ENCODE data around the gene AMDHD2. TPM values are rescaled to one million over a fixed set of nuclear protein-coding genes. Genes with fewer than 3 reads are reported as not detected.

Gene AMDHD2
- total and polyA plus RNA-seq, 2 experiments from 2014 or later, result 20.2 to 68.1 TPM

GRCh38 chr16:2535625-2536013 is 15.4 kb downstream of the AMDHD2 start:
- no peak overlapping the region for H3K4me2 ChIP-seq
- no peak for TF ChIP-seq EZH2 (IDR thresholded peaks at IDR 0.05; ENCODE audit: low read depth, unreplicated experiment)
- TF ChIP-seq ZNF114 (CRISPR knock-in tag; IDR thresholded peaks at IDR 0.05), result no peak
- TF ChIP-seq CREB1 (CRISPR knock-in tag; IDR thresholded peaks at IDR 0.05; ENCODE audit: low read depth), result no peak
- TF ChIP-seq ZNF462 (CRISPR knock-in tag; IDR thresholded peaks at IDR 0.05), result no peak
- no peak for TF ChIP-seq ETS1 (IDR thresholded peaks at IDR 0.05)
- TF ChIP-seq ZNF331 (CRISPR knock-in tag; IDR thresholded peaks at IDR 0.05; ENCODE audit: low read depth), result no peak
- TF ChIP-seq STAT1 (IDR thresholded peaks at IDR 0.05; ENCODE audit: unreplicated experiment), result no peak
- no peak overlapping the region for H3K27ac ChIP-seq (ENCODE audit: low read depth)

More at GRCh38 chr16:2535625-2536013, 15.4 kb downstream of the AMDHD2 start:
- no peak overlapping the region; the same call in 2 of the 3 replicates for H3K4me3 Mint-ChIP-seq
- Histone ChIP-seq H3K4me1 (ENCODE audit: insufficient read depth) (peaks cover 5% of the 10 kb centered on the region), H3K9me2 (ENCODE audit: insufficient read depth) (no peaks in the 10 kb centered on the region), H2AFZ (no peak overlapping the region), H3F3A (replicated peaks; ENCODE audit: low read depth) (0 out of 2 replicates have a peak, but pooled peaks cover 12% of the 10 kb centered on the region), H3K27me3 (ENCODE audit: insufficient read depth) (peaks cover 5% of the 10 kb centered on the region; the same call in 1 of the 2 replicates), H4K20me1 (replicated peaks; ENCODE audit: insufficient read depth) (peaks cover 6% of the 10 kb centered on the region; the same call in 1 of the 2 replicates), H3K4me3 (no peak overlapping the region), H3K36me3 (ENCODE audit: insufficient read depth) (no peaks in the 10 kb centered on the region), H3K79me2 (replicated peaks; ENCODE audit: insufficient read depth) (peaks cover 17% of the 10 kb centered on the region)
- peaks cover 3% of the 10 kb centered on the region; the same call in 1 of the 3 replicates for H3K9me3 Mint-ChIP-seq
- ATAC-seq (no peak), DNase-seq (ENCODE audit: low spot score) (no peak)
- H3K27ac Mint-ChIP-seq, result no peak overlapping the region
- peaks cover 25% of the 10 kb centered on the region for H3K27me3 Mint-ChIP-seq (ENCODE audit: insufficient read depth, low read depth, poor library complexity)
- peaks cover 13% of the 10 kb centered on the region for H3K4me1 Mint-ChIP-seq
- H3K36me3 Mint-ChIP-seq (ENCODE audit: low read depth), result no peaks in the 10 kb centered on the region; the same call in 1 of the 3 replicates

All from GM23338 (cell line).